Loucy (cell line): ENCODE results near the gene PPM1M.

Source experiments
- CTCF ChIP-seq: fragments of 200-600 bp; sonication (generic); conservative IDR thresholded peaks from 2 replicates; pipeline ENCODE4 v1.5.1; 2014; ENCODE audit warnings: mild to moderate bottlenecking, antibody characterized with exemption, low read length
- EZH2phosphoT487 ChIP-seq: fragments of 200-600 bp; IDR thresholded peaks from 2 replicates; pipeline ENCODE4 v1.6.1; 2018; ENCODE audit warnings: antibody characterized with exemption, mild to moderate bottlenecking, moderate library complexity, borderline replicate concordance

DNA sequence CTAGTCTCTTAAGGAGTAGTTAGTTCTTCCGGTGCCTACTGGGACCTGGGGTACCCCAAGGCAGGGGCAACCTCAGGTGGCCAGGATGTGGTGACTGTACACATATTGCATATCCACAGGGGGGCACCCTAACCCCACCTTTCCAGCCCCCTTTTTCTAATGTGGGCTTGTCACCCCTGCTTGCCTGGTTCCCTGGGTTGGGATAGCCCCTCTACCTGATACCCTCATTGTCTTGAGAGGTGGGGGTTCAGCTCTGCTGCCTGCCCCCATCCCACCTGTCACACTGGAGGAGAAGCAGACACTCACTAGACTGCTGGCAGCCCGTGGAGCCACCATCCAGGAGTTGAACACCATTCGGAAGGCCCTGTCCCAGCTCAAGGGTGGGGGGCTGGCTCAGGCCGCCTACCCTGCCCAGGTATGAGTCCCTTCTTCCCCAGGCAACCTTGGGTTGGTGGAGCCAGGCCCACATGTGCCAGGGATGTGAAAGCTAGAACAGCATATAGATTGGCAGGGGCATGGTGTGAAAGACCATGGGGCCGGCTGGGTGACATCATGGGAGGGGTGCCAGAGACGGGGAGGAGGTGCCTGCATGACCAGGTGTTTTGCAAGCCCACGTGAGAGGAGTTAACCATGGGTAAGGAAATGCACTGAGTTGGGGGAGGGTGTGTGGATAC lies 46.1 kb downstream of the PPM1M start:
- peak; percentile 72 for TF ChIP-seq CTCF
- TF ChIP-seq EZH2phosphoT487 = no peak
